Fibroblast of lung (primary cell): Measurements from ENCODE around the gene WRAP53.

ENCODE experiments used
- EZH2 ChIP-seq: IDR thresholded peaks from 2 replicates; pipeline ENCODE4 v1.5.1; 2012; ENCODE audit warnings: low read length, control low read depth, mild to moderate bottlenecking; ENCODE audit errors: missing control alignments
- TF ChIP-seq, protein P1 (sequence below), 2 donors: IDR thresholded peaks in 1 of 2; conservative IDR thresholded peaks in 1 of 2; 1 replicate in 1 of 2; 2 replicates in 1 of 2; pipeline ENCODE4 v1.5.1; 2011 to 2012; ENCODE audit warnings: low read length in 2 of 2, control low read depth in 1 of 2, inconsistent platforms in 1 of 2, low read depth in 1 of 2, mild to moderate bottlenecking in 1 of 2

GRCh38 chr17:7674934-7675333, 13.3 kb upstream of the WRAP53 start:
- TF ChIP-seq, protein P1, sequence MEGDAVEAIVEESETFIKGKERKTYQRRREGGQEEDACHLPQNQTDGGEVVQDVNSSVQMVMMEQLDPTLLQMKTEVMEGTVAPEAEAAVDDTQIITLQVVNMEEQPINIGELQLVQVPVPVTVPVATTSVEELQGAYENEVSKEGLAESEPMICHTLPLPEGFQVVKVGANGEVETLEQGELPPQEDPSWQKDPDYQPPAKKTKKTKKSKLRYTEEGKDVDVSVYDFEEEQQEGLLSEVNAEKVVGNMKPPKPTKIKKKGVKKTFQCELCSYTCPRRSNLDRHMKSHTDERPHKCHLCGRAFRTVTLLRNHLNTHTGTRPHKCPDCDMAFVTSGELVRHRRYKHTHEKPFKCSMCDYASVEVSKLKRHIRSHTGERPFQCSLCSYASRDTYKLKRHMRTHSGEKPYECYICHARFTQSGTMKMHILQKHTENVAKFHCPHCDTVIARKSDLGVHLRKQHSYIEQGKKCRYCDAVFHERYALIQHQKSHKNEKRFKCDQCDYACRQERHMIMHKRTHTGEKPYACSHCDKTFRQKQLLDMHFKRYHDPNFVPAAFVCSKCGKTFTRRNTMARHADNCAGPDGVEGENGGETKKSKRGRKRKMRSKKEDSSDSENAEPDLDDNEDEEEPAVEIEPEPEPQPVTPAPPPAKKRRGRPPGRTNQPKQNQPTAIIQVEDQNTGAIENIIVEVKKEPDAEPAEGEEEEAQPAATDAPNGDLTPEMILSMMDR (conservative IDR thresholded peaks at IDR 0.05 in 1 of 2, IDR thresholded peaks at IDR 0.05 in 1 of 2; ENCODE audit: low read depth in 1 of 2, low read length in 2 of 2): no peak
- no peak for TF ChIP-seq EZH2
